ENCODE results near the gene DYNLT4. TPM values are rescaled to one million over a fixed set of nuclear protein-coding genes. Genes with fewer than 3 reads are reported as not detected.
"Not testable (repeated sequence)": the region's sequence is repeated elsewhere in the genome, so short reads cannot be mapped to it uniquely, and the experiment has no call there.

DYNLT4 gene
- total RNA-seq, 1 experiment from 2014 or later, result 0.54 TPM

GRCh38 chr1:44826375-44827196 is 19.4 kb upstream of the DYNLT4 start:
- H3K4me1 ChIP-seq (ENCODE audit: insufficient read depth, low read length, poor library complexity, severe bottlenecking), result peaks cover 11% of the 10 kb centered on the region
- no peaks in the 10 kb centered on the region for H3K9me3 ChIP-seq (ENCODE audit: low read depth, low read length, poor library complexity, severe bottlenecking)
- no peak for TF ChIP-seq EZH2 (IDR thresholded peaks at IDR 0.05; ENCODE audit: borderline replicate concordance, low read depth, low read length, poor library complexity, severe bottlenecking)
- TF ChIP-seq, protein P1, sequence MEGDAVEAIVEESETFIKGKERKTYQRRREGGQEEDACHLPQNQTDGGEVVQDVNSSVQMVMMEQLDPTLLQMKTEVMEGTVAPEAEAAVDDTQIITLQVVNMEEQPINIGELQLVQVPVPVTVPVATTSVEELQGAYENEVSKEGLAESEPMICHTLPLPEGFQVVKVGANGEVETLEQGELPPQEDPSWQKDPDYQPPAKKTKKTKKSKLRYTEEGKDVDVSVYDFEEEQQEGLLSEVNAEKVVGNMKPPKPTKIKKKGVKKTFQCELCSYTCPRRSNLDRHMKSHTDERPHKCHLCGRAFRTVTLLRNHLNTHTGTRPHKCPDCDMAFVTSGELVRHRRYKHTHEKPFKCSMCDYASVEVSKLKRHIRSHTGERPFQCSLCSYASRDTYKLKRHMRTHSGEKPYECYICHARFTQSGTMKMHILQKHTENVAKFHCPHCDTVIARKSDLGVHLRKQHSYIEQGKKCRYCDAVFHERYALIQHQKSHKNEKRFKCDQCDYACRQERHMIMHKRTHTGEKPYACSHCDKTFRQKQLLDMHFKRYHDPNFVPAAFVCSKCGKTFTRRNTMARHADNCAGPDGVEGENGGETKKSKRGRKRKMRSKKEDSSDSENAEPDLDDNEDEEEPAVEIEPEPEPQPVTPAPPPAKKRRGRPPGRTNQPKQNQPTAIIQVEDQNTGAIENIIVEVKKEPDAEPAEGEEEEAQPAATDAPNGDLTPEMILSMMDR (conservative IDR thresholded peaks at IDR 0.05; ENCODE audit: low read depth, low read length), result no peak
- ChIA-PET POLR2A (ENCODE audit: low non-redundant PET) (interaction anchor here (0.6 kb wide), 1 partner anchor 1817 kb away, joined by 3 read pairs; no protein-coding TSS in a partner anchor), CTCF (no interaction called here)
- H3K27me3 ChIP-seq (replicated peaks; ENCODE audit: insufficient read depth, low read depth, low read length, poor library complexity), result no peaks in the 10 kb centered on the region
- no peak overlapping the region for H3K27ac ChIP-seq (ENCODE audit: low read depth, low read length, poor library complexity, severe bottlenecking)
- BruUV-seq (replicated peaks), result no TSS peak
- H3K4me3 ChIP-seq (ENCODE audit: low read depth, low read length, poor library complexity, severe bottlenecking), result no peak overlapping the region
- intact Hi-C loops (cut with micrococcal nuclease; ENCODE audit: unreplicated experiment), result no loop called here
- H3K36me3 ChIP-seq (ENCODE audit: insufficient read depth, low read length, poor library complexity, severe bottlenecking), result no peaks in the 10 kb centered on the region
- no peak for DNase-seq (ENCODE audit: low spot score)

- CTCF ChIA-PET; H3K4me3 ChIP-seq (ENCODE audit: low read depth, low read length, poor library complexity, severe bottlenecking); H3K9me3 ChIP-seq (ENCODE audit: low read depth, low read length, poor library complexity, severe bottlenecking); BruUV-seq (replicated peaks); DNase-seq (ENCODE audit: low spot score); POLR2A ChIA-PET (ENCODE audit: low non-redundant PET); H3K4me1 ChIP-seq (ENCODE audit: insufficient read depth, low read length, poor library complexity, severe bottlenecking); intact Hi-C loops (cut with micrococcal nuclease; ENCODE audit: unreplicated experiment); H3K27me3 ChIP-seq (replicated peaks; ENCODE audit: insufficient read depth, low read depth, low read length, poor library complexity); H3K27ac ChIP-seq (ENCODE audit: low read depth, low read length, poor library complexity, severe bottlenecking); H3K36me3 ChIP-seq (ENCODE audit: insufficient read depth, low read length, poor library complexity, severe bottlenecking): not testable (repeated sequence)
Observed at GRCh38 chr1:44824392-44824791, 17.2 kb upstream of the DYNLT4 start.

GRCh38 chr1:44822981-44823451 is 15.9 kb upstream of the DYNLT4 start:
- no peaks in the 10 kb centered on the region for H3K9me3 ChIP-seq (ENCODE audit: low read depth, low read length, poor library complexity, severe bottlenecking)
- H3K27me3 ChIP-seq (replicated peaks; ENCODE audit: insufficient read depth, low read depth, low read length, poor library complexity), result no peaks in the 10 kb centered on the region
- CTCF ChIA-PET, result interaction anchor here (0.5 kb wide), 1 partner anchor 480 kb away, joined by 6 read pairs; no protein-coding TSS in a partner anchor
- DNase-seq (ENCODE audit: low spot score), result no peak
- no peak overlapping the region for H3K4me3 ChIP-seq (ENCODE audit: low read depth, low read length, poor library complexity, severe bottlenecking)
- H3K4me1 ChIP-seq (ENCODE audit: insufficient read depth, low read length, poor library complexity, severe bottlenecking), result peaks cover 6% of the 10 kb centered on the region
- POLR2A ChIA-PET (ENCODE audit: low non-redundant PET), result no interaction called here
- no peak overlapping the region for H3K27ac ChIP-seq (ENCODE audit: low read depth, low read length, poor library complexity, severe bottlenecking)
- H3K36me3 ChIP-seq (ENCODE audit: insufficient read depth, low read length, poor library complexity, severe bottlenecking), result no peaks in the 10 kb centered on the region
- TF ChIP-seq, protein P1 (conservative IDR thresholded peaks at IDR 0.05; ENCODE audit: low read depth, low read length), result no peak
- no peak for TF ChIP-seq EZH2 (IDR thresholded peaks at IDR 0.05; ENCODE audit: borderline replicate concordance, low read depth, low read length, poor library complexity, severe bottlenecking)
- no TSS peak for BruUV-seq (replicated peaks)
- intact Hi-C loops (cut with micrococcal nuclease; ENCODE audit: unreplicated experiment), result no loop called here
